ENCODE measurements around the gene ZNF430. TPM values are rescaled to one million over a fixed set of nuclear protein-coding genes. Genes with fewer than 3 reads are reported as not detected.

ZNF430 gene
- total RNA-seq, 4 donors from 2014 or later = 3.8 to 173 (median 26.0) TPM

DNA sequence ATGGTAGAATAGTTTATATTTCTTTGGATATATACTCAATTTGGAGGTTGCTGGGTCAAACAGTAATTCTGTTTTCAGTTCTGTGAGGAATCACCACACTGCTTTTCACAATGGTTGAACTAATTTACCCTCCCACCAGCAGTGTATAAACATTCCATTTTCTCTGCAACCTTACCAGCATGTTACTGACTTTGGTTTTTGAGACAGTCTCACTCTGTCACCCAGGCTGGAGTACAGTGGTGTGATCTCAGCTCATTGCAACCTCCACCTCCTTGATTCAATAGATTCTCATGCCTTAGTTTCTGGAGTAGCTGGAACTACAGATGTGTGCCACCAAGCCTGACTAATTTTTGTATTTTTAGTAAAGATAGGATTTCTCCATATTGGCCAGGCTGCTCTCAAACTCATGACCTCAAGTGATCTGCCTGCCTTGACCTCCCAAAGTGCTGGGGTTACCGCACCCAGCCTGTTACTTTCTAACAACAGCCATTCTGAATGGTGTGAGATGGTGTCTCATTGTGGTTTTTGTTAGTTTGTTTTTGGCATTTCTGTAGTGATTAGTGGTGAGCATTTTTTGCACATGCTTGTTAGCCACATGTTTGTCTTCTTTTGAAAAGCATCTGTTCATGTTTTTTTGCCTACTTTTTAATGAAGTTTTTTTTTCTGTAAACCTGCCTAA is 74.0 kb downstream of the ZNF430 start:
- Histone ChIP-seq H3K27ac (no peak overlapping the region), H3K4me1 (no peaks in the 10 kb centered on the region), H3K27me3 (no peaks in the 10 kb centered on the region), H3K36me3 (no peaks in the 10 kb centered on the region), H3K9me3 (no peaks in the 10 kb centered on the region), H3K4me3 (no peak overlapping the region)
- intact Hi-C loops (cut with DNase I; ENCODE audit: low total_unique reads) = no loop called here
- DNase-seq = no peak
- no peak for TF ChIP-seq POLR2A (IDR thresholded peaks at IDR 0.05)
- TF ChIP-seq, protein P1, sequence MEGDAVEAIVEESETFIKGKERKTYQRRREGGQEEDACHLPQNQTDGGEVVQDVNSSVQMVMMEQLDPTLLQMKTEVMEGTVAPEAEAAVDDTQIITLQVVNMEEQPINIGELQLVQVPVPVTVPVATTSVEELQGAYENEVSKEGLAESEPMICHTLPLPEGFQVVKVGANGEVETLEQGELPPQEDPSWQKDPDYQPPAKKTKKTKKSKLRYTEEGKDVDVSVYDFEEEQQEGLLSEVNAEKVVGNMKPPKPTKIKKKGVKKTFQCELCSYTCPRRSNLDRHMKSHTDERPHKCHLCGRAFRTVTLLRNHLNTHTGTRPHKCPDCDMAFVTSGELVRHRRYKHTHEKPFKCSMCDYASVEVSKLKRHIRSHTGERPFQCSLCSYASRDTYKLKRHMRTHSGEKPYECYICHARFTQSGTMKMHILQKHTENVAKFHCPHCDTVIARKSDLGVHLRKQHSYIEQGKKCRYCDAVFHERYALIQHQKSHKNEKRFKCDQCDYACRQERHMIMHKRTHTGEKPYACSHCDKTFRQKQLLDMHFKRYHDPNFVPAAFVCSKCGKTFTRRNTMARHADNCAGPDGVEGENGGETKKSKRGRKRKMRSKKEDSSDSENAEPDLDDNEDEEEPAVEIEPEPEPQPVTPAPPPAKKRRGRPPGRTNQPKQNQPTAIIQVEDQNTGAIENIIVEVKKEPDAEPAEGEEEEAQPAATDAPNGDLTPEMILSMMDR (IDR thresholded peaks at IDR 0.05) = no peak

DNA sequence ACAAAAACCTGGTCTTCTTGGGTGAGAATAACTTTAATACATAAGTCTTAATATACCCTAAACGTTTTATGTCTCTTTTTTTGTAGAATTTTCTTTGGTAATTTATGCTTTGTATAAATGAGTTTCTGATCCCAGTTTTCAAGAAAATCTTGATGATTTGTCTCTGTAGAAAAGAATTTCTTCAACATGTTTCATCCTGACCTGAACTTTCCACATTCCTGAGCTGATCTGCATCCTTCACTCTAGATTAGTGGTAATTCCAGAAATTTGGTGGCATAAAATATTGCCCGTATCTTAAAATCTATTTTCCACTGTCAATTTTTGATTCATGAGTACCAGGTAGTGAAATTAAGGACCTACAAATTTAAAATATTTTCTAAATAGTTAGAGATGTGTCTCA is 77.8 kb downstream of the ZNF430 start:
- intact Hi-C loops (cut with DNase I; ENCODE audit: low total_unique reads) = no loop called here

DNA sequence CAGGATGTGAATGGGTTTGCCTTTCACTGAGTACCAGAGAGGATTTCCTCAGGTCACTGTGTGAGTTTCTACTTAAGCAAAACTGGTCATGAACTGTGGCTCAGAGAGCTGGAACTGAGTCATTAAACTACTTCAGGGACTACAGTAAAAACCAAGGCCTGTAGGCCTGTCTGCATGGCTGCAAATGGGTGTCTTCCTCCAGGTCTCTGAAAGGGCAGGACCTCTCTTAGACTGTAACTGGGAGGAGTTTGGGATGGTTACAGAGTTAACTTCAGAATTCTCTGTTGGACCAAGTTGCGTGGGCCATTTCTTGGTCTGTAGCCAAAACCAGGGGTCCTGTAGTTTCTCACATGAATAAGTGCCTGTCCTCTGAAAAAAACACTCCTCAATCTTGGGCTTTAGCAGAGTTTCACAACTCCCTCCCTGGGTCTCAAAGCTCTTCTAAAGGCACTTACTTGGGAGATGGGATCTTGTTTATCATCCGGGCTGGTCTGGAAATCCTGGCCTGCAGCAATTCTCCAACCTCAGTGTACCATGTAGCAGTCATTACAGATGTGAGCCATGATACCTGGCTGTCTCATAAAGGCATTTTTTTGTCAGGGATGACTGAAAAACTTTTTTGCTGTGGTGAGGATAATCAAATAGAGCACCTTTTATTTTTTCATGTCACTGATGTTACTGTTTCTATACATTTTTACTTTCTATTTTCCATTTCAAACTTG is 81.2 kb downstream of the ZNF430 start:
- Histone ChIP-seq H3K4me3 (no peak overlapping the region), H3K27ac (no peak overlapping the region), H3K4me1 (no peaks in the 10 kb centered on the region), H3K9me3 (no peaks in the 10 kb centered on the region), H3K27me3 (no peaks in the 10 kb centered on the region), H3K36me3 (no peaks in the 10 kb centered on the region)
- intact Hi-C loops (cut with DNase I; ENCODE audit: low total_unique reads) = no loop called here
- TF ChIP-seq, protein P1 (IDR thresholded peaks at IDR 0.05) = no peak
- TF ChIP-seq POLR2A (IDR thresholded peaks at IDR 0.05) = no peak
- no peak for DNase-seq

More for the DNA sequence above, 77.8 kb downstream of the ZNF430 start:
- DNase-seq = no peak
- H3K4me1 ChIP-seq = no peaks in the 10 kb centered on the region
- no peaks in the 10 kb centered on the region for H3K36me3 ChIP-seq
- no peak for TF ChIP-seq POLR2A (IDR thresholded peaks at IDR 0.05)
- TF ChIP-seq, protein P1 (IDR thresholded peaks at IDR 0.05) = no peak
- H3K27ac ChIP-seq = no peak overlapping the region
- no peaks in the 10 kb centered on the region for H3K27me3 ChIP-seq
- H3K9me3 ChIP-seq = no peaks in the 10 kb centered on the region
- H3K4me3 ChIP-seq = no peak overlapping the region

DNA sequence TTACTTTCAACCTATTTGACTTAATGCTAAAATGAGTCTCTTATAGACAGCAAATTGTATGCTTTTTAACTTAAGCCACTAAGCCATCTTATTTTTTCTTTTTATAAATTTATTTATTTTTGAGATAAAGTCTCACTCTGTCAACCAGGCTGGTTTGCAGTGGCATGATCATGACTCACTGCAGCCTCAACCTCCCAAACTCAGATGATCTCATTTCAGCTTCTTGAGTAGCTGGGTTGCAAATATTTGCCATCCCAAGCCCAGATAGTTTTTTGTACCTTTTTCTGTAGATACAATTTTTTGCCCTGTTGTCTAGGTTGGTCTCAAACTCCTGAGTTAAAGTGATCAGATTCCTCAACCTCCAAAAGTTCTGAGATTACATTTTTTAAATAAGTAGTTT is 88.7 kb downstream of the ZNF430 start:
- H3K4me3 ChIP-seq = no peak overlapping the region
- no peaks in the 10 kb centered on the region for H3K9me3 ChIP-seq
- no peak for TF ChIP-seq POLR2A (IDR thresholded peaks at IDR 0.05)
- TF ChIP-seq, protein P1 (IDR thresholded peaks at IDR 0.05) = no peak
- no peak for DNase-seq
- no peaks in the 10 kb centered on the region for H3K36me3 ChIP-seq
- intact Hi-C loops (cut with DNase I; ENCODE audit: low total_unique reads) = no loop called here
- H3K4me1 ChIP-seq = no peaks in the 10 kb centered on the region
- H3K27ac ChIP-seq = no peak overlapping the region
- no peaks in the 10 kb centered on the region for H3K27me3 ChIP-seq

Small RNAs within 50 kb of the gene (small RNA-seq; reads per million reads assigned to genes)
- not detected for gene AC008739.3

Other genes starting within 250 kb of the ZNF430 start
- 10 to 100 TPM in 3 of 4 donors, 1 to 10 TPM in 1; 6.2 to 15.3 (median 13.0) TPM for gene ZNF66, start 244.4 kb upstream of the ZNF430 start, total RNA-seq
- 100 to 1,000 TPM in 1 of 4 donors, 10 to 100 TPM in 1, 1 to 10 TPM in 2; 3.8 to 309 (median 15.2) TPM for gene ZNF85, start 97.4 kb upstream of the ZNF430 start, total RNA-seq
- 10 to 100 TPM in 1 of 4 donors, 1 to 10 TPM in 3; 3.3 to 28.2 (median 5.8) TPM for gene ZNF714, start 61.5 kb downstream of the ZNF430 start, total RNA-seq
- 10 to 100 TPM in 2 of 4 donors, 1 to 10 TPM in 2; 2.1 to 25.2 (median 11.8) TPM for gene ZNF431, start 121.4 kb downstream of the ZNF430 start, total RNA-seq